Epithelial cell of esophagus (primary cell): ENCODE measurements around the gene IQSEC3.
"Not testable (repeated sequence)": the region's sequence is repeated elsewhere in the genome, so short reads cannot be mapped to it uniquely, and the experiment has no call there.

Source experiments
- DNase-seq: peaks from one replicate; pipeline ENCODE4 v3.0.0; 2010; ENCODE audit warnings: low read depth
- H3K4me3 ChIP-seq: 2 replicates; pipeline ENCODE4 v1.5.1; 2011; ENCODE audit warnings: mild to moderate bottlenecking, low read length, control low read depth
- TF ChIP-seq, protein P1 (sequence below): IDR thresholded peaks from 2 replicates; pipeline ENCODE4 v1.5.1; 2011; ENCODE audit warnings: low read depth, mild to moderate bottlenecking, low read length, control low read depth, inconsistent platforms; ENCODE audit not compliant: insufficient read depth; ENCODE audit errors: missing control alignments

IQSEC3 gene

DNA sequence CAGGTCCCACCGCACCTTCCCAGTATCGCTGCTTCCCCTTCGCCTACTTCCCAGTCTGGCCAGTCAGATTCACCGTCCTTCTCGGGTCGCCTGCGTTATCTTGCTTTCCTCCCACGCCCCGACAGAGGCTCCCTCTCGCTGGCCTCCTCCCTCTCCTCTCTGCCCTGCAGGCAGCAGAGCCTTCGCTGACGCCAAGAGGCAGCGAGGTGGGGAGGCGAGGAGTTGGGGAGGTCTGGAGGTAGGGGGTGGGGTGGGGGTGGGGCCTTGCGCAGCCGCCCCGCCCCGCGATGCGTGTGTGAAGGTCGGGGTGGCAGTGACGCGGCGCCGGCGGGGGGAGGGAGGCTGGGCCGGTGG is at the start of gene IQSEC3:
TSS of gene IQSEC3 (plus strand) at position 340 of the 354 bp plus-strand sequence. CDS start 116 bp downstream, outside the sequence.
- H3K4me3 ChIP-seq, DNase-seq: not testable (repeated sequence)

DNA sequence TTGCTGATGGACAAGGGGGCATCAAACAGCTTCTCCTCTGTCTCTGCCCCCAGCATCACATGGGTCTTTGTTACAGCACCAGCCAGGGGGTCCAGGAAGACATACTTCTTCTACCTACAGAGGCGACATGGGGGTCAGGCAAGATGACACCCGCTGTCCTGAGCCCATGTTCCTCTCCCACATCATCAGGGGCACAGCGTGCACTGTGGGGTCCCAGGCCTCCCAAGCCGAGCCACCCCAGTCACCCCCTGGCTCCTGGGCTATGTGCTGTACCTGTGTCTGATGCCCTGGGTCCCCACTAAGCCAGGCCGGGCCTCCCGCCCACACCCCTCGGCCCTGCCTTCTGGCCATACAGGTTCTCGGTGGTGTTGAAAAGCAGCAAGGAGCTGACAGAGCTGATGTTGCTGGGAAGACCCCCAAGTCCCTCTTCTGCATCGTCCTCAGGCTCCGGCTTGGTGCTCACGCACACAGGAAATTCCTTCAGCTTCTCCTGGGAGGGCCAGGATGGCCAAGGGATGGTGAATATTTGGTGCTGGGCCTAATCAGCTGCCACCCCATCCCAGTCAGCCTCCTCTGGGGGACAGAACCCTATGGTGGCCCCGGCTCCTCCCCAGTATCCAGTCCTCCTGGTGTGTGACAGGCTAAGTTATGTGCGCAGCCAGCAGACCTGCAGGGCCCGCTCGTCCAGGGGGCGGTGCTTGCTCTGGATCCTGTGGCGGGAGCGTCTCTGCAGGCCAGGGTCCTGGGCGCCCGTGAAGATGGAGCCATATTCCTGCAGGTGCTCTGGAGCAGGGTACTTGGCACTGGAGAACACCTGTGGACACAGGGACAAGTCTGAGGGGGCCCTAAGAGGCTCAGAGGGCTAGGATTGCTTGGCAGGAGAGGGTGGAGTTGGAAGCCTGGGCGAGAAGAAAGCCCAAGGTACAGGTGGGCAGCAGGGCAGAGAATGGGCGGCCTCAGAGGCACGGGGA is 48.9 kb upstream of the IQSEC3 start:
- H3K4me3 ChIP-seq, DNase-seq: not testable (repeated sequence)

DNA sequence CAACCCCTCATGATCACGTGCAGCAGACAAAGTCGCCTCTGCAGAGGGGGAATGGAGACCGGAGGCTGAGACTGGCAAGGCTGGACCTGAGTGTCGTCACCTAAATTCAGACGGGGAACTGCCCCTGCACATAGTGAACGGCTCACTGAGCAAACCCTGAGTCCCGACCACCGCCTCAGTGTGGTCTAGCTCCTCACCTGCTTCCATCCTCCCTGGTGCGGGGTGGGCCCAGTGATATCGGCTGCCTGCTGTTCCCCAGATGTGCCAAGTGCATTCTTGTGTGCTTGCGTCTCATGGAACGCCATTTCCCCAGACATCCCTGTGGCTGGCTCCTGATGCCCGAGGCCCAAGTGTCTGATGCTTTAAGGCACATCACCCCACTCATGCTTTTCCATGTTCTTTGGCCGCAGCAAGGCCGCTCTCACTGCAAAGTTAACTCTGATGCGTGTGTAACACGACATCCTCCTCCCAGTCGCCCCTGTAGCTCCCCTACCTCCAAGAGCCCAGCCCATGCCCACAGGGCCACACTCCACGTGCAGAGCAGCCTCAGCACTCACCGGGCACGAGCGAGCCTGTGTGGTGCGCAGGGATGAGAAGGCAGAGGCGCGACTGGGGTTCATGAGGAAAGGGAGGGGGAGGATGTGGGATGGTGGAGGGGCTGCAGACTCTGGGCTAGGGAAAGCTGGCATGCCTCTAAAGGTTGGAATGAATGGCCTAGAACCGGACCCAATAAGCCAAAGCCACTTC is 47.6 kb upstream of the IQSEC3 start:
- not testable (repeated sequence) for H3K4me3 ChIP-seq, DNase-seq

DNA sequence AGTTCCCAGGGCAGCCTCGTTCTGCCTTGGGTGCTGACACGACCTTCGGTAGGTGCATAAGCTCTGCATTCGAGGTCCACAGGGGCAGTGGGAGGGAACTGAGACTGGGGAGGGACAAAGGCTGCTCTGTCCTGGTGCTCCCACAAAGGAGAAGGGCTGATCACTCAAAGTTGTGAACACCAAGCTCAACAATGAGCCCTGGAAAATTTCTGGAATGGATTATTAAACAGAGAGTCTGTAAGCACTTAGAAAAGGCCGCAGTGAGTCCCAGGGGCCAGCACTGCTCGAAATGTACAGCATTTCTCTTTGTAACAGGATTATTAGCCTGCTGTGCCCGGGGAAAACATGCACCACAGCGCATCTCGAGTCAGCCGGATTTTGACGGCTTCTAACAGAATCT is 46.7 kb upstream of the IQSEC3 start:
- not testable (repeated sequence) for H3K4me3 ChIP-seq, DNase-seq

DNA sequence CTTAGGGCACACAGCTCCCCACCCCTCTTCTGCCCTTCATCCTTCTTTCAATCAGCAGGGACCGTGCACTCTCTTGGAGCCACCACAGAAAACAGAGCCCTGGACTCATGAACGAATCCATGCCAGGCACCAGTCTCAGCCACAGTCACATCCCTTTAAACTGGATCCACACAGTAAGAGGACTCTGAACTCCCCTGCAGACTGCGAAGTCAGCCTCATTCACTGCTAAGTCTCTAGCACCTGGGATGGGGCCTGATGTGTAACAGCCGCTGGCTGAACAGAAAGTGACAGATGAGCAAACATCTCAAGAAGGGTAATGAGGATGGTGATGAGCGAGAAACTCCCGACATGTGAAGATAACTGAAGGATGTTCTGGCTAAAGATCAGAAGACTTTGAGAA is 45.8 kb upstream of the IQSEC3 start:
- no peak overlapping the region for H3K4me3 ChIP-seq
- no peak for DNase-seq
- TF ChIP-seq, protein P1, sequence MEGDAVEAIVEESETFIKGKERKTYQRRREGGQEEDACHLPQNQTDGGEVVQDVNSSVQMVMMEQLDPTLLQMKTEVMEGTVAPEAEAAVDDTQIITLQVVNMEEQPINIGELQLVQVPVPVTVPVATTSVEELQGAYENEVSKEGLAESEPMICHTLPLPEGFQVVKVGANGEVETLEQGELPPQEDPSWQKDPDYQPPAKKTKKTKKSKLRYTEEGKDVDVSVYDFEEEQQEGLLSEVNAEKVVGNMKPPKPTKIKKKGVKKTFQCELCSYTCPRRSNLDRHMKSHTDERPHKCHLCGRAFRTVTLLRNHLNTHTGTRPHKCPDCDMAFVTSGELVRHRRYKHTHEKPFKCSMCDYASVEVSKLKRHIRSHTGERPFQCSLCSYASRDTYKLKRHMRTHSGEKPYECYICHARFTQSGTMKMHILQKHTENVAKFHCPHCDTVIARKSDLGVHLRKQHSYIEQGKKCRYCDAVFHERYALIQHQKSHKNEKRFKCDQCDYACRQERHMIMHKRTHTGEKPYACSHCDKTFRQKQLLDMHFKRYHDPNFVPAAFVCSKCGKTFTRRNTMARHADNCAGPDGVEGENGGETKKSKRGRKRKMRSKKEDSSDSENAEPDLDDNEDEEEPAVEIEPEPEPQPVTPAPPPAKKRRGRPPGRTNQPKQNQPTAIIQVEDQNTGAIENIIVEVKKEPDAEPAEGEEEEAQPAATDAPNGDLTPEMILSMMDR: no peak

DNA sequence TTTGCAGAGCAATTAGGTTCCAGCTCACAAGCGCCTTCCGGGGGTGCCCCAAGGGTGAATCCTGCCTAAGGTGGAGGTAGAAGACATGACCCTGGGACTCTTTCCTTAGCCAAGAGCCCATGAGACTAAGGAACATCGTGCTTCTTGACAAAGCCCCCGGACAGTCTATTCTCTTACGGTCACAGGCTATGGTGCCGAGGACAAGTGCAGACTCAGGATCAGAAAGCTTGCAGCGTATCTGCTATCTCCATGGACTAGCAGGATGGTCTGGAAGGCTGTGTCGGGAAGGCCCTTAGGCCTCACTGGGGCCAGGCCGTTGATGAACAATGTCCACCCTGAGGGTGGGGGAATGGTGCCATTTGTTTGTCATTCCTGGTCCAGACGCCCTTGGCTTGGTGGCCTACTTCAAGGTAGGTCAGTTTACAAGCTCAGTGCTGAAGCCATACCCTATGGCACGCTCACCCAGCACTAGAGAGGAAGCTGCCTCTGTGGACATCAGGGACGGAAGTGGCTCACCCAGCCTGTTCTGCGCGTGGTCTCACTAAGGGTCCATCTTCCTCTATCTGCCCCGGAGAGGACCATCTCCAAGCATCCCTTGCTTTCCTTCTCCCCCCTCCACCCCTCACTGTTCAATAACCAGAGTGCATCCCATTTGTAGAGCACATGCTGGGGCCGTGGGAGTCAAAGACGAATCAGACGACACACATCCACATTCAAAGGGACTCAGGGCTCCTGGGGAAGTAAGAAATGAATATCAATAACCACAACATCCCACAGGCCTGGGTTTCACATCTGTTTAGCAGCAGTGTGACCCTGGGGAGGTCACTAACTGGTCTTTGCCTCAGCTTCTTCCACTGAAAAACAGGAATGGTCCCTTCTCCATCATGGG is 45.0 kb upstream of the IQSEC3 start:
- no peak overlapping the region for H3K4me3 ChIP-seq
- TF ChIP-seq, protein P1: no peak
- DNase-seq: peak; percentile 10

DNA sequence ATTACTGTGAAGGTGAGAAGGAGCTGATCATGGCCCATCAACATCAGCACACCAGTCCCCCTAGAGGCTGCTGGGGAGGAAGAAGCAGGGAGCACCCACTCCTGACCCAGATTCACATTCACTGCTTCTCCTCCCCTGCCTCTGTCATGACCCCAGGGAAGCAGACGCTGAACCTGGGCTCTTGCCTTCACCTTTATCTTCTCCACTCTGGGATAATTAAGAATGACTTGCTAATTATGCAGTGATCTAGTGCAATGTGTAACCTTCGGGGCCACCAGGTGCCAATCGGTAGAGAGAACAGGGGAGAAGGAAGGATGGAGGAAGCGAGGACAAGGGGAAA is 44.4 kb upstream of the IQSEC3 start:
- TF ChIP-seq, protein P1: no peak

DNA sequence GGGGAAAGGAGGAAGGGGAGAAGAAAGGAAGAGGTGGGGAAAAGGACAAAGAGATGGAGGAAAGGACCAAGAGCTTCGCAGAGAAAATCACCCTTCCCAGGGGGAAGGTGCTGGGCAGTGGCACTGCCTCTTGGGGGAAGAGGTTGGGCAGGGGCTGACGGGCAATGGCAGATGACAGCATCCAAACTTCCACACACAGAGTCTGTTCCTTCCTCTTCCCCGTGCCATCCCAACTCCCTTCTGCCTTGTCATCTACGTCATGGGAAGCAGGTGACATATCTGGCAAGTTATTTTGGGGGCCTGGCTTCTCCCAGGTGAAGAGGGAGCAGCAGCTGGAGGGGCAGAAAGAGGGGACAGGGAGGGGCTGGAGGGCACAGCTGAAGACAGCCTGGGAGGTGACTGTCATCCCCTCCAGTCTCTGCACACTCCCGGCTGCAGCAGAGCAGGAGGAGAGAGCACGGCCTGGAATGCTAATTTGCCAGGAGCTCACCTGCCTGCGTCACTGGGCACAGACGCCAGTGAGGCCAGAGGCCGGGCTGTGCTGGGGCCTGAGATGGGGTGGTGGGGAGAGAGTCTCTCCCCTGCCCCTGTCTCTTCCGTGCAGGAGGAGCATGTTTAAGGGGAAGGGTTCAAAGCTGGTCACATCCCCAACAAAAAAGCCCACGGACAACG is 43.9 kb upstream of the IQSEC3 start:
- H3K4me3 ChIP-seq: no peak overlapping the region
- TF ChIP-seq, protein P1: no peak
- no peak for DNase-seq

More for the DNA sequence above, 44.4 kb upstream of the IQSEC3 start:
- DNase-seq: peak; percentile 9
- no peak overlapping the region for H3K4me3 ChIP-seq

DNA sequence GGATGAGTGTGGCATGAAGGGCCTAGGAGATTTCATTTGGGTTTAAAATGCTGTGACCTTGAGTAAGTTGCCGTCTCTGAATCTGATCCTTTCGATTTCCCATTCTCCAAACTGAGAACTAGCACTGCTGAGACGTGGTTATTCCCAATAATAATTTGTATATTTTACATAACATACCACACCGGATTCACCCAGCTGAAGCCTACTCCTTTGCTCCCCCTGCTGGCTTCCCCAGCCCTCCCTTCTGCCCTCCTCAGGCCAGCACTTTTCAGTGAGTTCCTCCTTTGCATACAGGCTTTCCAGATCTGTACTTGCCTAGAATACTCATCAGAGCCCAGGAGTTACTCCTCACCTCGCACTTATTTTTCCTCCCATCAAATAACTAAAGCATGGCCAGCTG is 38.7 kb upstream of the IQSEC3 start:
- not testable (repeated sequence) for DNase-seq, H3K4me3 ChIP-seq

DNA sequence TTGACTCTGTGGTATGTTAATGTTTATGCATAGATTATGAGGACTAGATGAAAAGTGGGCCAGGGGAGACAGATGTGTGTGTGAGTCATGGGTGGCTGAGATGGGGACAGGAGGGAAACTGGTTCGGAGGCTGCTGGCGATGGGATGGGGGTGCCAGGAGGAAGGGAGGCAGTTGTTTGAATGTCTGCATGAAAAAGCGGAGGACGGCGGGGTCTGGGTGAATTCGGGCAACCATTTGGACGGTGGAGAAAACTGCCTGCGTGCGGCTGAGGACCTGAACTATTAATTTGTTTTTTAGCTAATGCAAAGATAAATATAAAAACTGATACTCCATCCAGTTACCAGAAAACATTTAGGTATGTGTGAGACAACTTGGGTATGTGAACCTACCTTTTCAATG is 27.8 kb upstream of the IQSEC3 start:
- not testable (repeated sequence) for DNase-seq, H3K4me3 ChIP-seq

DNA sequence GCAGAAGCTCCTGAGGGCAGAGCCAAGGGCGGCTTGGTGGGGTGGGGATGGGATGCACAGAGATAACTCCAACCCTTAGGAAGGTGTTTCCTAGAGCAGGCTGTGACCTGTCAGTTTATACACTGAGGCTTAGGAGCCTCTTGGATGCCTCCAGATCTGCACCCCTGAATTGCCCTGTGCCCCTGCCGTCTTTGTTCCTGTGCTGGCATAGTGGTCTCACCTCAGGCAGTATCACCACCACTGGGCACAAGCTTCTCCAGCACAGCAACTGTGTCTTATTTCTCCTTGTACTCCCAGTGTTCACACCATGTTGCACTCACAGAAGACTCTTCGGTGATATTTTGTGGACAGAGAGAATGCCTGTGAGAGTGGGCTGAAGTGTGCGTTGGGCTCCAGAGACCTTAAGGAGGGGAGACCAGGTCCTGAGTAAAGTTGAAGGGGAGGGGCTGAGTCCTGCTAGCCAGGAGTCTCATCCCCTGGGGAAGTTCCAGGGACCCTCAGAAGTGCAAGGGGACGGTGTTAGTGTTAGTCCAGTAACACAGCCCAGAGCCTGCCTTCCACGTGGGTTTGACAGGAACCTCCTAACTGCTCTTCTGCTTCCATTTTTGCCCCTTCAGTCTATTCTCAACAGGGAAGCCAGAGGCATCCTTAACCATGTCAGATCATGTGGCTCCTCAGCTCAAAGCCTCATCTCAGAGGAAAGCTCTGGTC is 26.9 kb upstream of the IQSEC3 start:
- DNase-seq, H3K4me3 ChIP-seq: not testable (repeated sequence)

DNA sequence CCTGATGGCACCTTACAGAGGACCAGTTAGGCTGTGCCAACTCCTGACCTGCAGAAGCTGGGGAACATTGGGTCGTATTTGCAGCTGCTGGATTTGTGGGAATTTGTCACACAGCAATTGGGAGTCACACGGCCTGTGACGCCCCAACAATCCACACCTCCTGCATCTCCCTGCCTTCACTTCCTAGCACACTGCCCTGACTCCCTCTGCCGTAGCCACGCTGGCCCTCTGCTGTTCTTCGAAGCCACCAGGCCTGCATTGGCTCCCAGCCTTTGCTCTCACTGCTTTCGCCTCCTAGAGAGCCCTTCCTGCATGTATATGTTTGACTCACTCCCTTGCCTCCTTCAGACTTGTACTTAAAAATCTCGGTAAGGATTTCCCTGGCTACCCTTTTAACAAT is 22.2 kb upstream of the IQSEC3 start:
- not testable (repeated sequence) for H3K4me3 ChIP-seq, DNase-seq
